Measurements from ENCODE around the gene WDR83. TPM values are rescaled to one million over a fixed set of nuclear protein-coding genes. Genes with fewer than 3 reads are reported as not detected.

WDR83 gene
- total RNA-seq, 4 donors from 2014 or later = 10.0 to 19.7 (median 13.9) TPM

DNA sequence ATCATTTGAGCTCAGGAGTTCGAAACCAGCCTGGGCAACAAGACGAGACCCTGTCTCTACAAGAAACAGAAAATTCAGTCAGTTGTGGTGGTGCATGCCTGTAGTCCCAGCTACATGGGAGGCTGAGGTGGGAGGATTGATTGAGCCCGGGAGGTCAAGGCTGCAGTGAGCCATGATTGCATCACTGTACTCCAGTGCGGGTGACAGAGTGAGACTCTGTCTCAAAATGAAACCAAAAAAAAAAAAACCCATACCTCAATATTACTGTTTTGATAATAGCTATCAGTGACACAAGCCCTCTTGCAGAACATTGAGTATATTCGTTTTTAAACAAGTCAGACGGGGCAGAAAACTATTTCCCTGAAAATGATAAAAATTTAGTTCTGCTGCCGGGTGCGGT, 39.6 kb upstream of the WDR83 start:
- peaks cover 58 to 84% (median 73%) of the 10 kb centered on the region in 4 donors for H3K36me3 ChIP-seq
- intact Hi-C loops (cut with DNase I) = no loop called here

DNA sequence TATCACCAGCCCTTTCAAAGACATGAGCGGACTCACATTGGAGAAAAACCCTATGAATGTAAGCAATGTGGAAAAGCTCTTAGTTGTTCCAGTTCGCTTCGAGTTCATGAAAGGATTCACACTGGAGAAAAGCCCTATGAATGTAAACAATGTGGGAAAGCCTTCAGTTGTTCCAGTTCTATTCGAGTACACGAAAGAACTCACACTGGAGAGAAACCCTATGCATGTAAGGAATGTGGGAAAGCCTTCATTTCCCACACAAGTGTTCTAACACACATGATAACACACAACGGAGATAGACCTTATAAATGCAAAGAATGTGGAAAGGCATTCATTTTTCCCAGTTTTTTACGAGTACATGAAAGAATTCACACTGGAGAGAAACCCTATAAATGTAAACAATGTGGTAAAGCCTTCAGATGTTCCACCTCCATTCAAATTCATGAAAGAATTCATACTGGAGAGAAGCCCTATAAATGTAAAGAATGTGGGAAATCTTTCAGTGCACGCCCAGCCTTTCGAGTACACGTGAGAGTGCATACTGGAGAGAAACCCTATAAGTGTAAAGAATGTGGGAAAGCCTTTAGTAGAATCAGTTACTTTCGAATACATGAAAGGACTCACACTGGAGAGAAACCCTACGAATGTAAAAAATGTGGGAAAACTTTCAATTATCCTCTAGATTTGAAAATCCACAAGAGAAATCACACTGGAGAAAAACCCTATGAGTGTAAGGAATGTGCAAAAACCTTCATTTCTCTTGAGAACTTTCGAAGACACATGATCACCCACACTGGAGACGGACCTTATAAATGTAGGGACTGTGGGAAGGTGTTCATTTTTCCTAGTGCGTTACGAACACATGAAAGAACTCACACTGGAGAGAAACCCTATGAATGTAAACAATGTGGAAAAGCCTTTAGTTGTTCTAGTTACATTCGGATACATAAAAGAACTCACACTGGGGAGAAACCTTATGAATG, 38.3 kb upstream of the WDR83 start:
- 97% methylated on average over 17 of the region's 17 CpGs for WGBS
- no peak for DNase-seq (ENCODE audit: extremely low spot score)

More for the DNA sequence above, 39.6 kb upstream of the WDR83 start:
- TF ChIP-seq POLR2A (IDR thresholded peaks at IDR 0.05; ENCODE audit: low read depth) (no peak), EP300 (IDR thresholded peaks at IDR 0.05) (no peak), POLR2AphosphoS5 (IDR thresholded peaks at IDR 0.05) (no peak)
- TF ChIP-seq, protein P1, sequence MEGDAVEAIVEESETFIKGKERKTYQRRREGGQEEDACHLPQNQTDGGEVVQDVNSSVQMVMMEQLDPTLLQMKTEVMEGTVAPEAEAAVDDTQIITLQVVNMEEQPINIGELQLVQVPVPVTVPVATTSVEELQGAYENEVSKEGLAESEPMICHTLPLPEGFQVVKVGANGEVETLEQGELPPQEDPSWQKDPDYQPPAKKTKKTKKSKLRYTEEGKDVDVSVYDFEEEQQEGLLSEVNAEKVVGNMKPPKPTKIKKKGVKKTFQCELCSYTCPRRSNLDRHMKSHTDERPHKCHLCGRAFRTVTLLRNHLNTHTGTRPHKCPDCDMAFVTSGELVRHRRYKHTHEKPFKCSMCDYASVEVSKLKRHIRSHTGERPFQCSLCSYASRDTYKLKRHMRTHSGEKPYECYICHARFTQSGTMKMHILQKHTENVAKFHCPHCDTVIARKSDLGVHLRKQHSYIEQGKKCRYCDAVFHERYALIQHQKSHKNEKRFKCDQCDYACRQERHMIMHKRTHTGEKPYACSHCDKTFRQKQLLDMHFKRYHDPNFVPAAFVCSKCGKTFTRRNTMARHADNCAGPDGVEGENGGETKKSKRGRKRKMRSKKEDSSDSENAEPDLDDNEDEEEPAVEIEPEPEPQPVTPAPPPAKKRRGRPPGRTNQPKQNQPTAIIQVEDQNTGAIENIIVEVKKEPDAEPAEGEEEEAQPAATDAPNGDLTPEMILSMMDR (IDR thresholded peaks at IDR 0.05) = no peak
- Histone ChIP-seq H3K4me1 (peaks cover 0 to 14% (median 13%) of the 10 kb centered on the region in 4 donors), H3K9me3 (peaks cover 0 to 16% (median 4%) of the 10 kb centered on the region in 4 donors), H3K4me3 (no peak overlapping the region), H3K27ac (replicated peaks in 1 of 4) (no peak overlapping the region), H3K27me3 (no peaks in the 10 kb centered on the region)
- WGBS = 92% methylated on average over 8 of the region's 8 CpGs
- no peak for DNase-seq (ENCODE audit: extremely low spot score)

DNA sequence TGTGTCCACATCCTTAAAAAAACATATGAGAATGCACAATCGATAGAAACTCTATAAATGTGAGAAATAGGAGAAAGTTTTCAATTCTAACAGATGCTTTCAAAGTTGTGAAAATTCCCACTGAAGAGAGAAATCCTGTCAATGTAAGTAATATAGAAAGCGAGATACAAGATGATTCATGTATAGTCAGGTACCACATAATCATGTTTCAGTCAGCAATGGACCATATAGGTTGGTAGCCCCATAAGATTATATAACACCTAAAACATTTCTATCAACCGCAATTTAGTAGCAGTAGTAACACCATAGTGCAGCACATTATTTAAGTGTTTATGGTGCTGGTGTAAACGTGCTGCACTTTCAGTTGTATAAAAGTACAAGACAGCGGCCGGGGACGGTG, 37.4 kb upstream of the WDR83 start:
- Histone ChIP-seq H3K27ac (replicated peaks in 1 of 4) (no peak overlapping the region), H3K4me3 (no peak overlapping the region), H3K9me3 (peaks cover 0 to 16% (median 4%) of the 10 kb centered on the region in 4 donors), H3K27me3 (no peaks in the 10 kb centered on the region), H3K36me3 (peaks cover 53 to 81% (median 69%) of the 10 kb centered on the region in 4 donors), H3K4me1 (no peaks in the 10 kb centered on the region)
- intact Hi-C loops (cut with DNase I) = no loop called here
- DNase-seq (ENCODE audit: extremely low spot score) = no peak
- TF ChIP-seq, protein P1 (IDR thresholded peaks at IDR 0.05) = no peak
- TF ChIP-seq POLR2AphosphoS5 (IDR thresholded peaks at IDR 0.05) (no peak), EP300 (IDR thresholded peaks at IDR 0.05) (no peak), POLR2A (IDR thresholded peaks at IDR 0.05; ENCODE audit: low read depth) (no peak)
- WGBS = 95% methylated on average over 7 of the region's 7 CpGs

More for the DNA sequence above, 38.3 kb upstream of the WDR83 start:
- H3K27ac ChIP-seq (replicated peaks in 1 of 4) = no peak overlapping the region
- TF ChIP-seq POLR2AphosphoS5 (IDR thresholded peaks at IDR 0.05) = no peak
- no peak for TF ChIP-seq EP300 (IDR thresholded peaks at IDR 0.05)
- TF ChIP-seq POLR2A (IDR thresholded peaks at IDR 0.05; ENCODE audit: low read depth) = no peak
- TF ChIP-seq, protein P1 (IDR thresholded peaks at IDR 0.05) = no peak
- H3K4me3 ChIP-seq = no peak overlapping the region
- intact Hi-C loops (cut with DNase I) = no loop called here
- H3K9me3 ChIP-seq = peaks cover 0 to 16% (median 4%) of the 10 kb centered on the region in 4 donors
- H3K36me3 ChIP-seq = peaks cover 58 to 90% (median 76%) of the 10 kb centered on the region in 4 donors
- peaks cover 0 to 4% (median 3%) of the 10 kb centered on the region in 4 donors for H3K4me1 ChIP-seq
- no peaks in the 10 kb centered on the region for H3K27me3 ChIP-seq

DNA sequence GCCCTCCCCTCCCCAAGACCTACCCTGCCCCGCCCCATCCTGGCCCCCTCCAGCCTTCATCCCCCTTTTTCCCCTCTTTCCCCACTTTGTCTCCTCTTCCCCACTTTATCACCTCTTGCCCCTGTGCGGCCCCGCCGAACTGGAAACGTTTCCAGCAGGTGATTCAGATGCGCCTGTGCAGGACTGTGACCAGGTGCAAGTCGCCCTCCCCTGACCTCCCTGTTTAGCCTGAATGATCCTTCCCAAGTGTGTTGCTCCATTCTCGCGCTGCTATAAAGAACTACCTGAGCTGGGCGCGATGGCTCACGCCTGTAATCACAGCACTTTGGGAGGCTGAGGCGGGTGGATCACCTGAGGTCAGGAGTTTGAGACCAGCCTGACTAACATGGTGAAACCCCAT, 30.0 kb upstream of the WDR83 start:
- Histone ChIP-seq H3K9me3 (no peaks in the 10 kb centered on the region), H3K4me3 (no peak overlapping the region), H3K36me3 (peaks cover 0 to 11% (median 5%) of the 10 kb centered on the region in 4 donors), H3K27me3 (no peaks in the 10 kb centered on the region), H3K27ac (replicated peaks in 1 of 4) (no peak overlapping the region), H3K4me1 (peaks cover 9 to 14% (median 12%) of the 10 kb centered on the region in 4 donors)
- 92% methylated on average over 13 of the region's 13 CpGs for WGBS
- TF ChIP-seq POLR2AphosphoS5 (IDR thresholded peaks at IDR 0.05) = no peak
- TF ChIP-seq, protein P1 (IDR thresholded peaks at IDR 0.05) = no peak
- no peak for TF ChIP-seq EP300 (IDR thresholded peaks at IDR 0.05)
- no peak for TF ChIP-seq POLR2A (IDR thresholded peaks at IDR 0.05; ENCODE audit: low read depth)
- intact Hi-C loops (cut with DNase I) = no loop called here
- DNase-seq (ENCODE audit: extremely low spot score) = no peak
